Measurements from ENCODE around the gene REPS2.

GRCh38 chrX:16992445-16992844 lies 46.0 kb downstream of the REPS2 start:
- no peak for TF ChIP-seq CTCF (IDR thresholded peaks at IDR 0.05)
- TF ChIP-seq POLR2AphosphoS5 (IDR thresholded peaks at IDR 0.05): no peak

Data from upper lobe of left lung (tissue), 4 donors.